Mammary epithelial cell (primary cell): ENCODE measurements around the gene AQP7.

Source experiments
- CTCF ChIP-seq, 2 donors: IDR thresholded peaks in 1 of 2; conservative IDR thresholded peaks in 1 of 2; 2 replicates each; pipeline ENCODE4 v1.5.1; 2011 to 2012; ENCODE audit warnings: inconsistent platforms in 2 of 2, low read length in 2 of 2, mild to moderate bottlenecking in 2 of 2, control low read depth in 1 of 2, low read depth in 1 of 2; ENCODE audit not compliant: insufficient read depth in 1 of 2; ENCODE audit errors: extremely low read depth in 1 of 2
- EZH2 ChIP-seq: IDR thresholded peaks from 2 replicates; pipeline ENCODE4 v1.6.1; 2012; ENCODE audit warnings: low read length, inconsistent platforms, borderline replicate concordance

- no peak for TF ChIP-seq CTCF (conservative IDR thresholded peaks at IDR 0.05 in 1 of 2, IDR thresholded peaks at IDR 0.05 in 1 of 2; ENCODE audit: extremely low read depth in 1 of 2, insufficient read depth in 1 of 2, low read depth in 1 of 2, low read length in 2 of 2)
- TF ChIP-seq EZH2, result no peak
Observed at GRCh38 chr9:33407061-33407460, 4.7 kb upstream of the AQP7 start.
